ENCODE data around the gene DIPK1A.

DIPK1A gene

GRCh38 chr1:92956254-92957029, 4.8 kb downstream of the DIPK1A start:
- peak; percentile 54 for FAIRE-seq
- no peak for DNase-seq (ENCODE audit: extremely low spot score, insufficient read length, low read depth)

- no peak for DNase-seq (ENCODE audit: extremely low spot score, insufficient read length, low read depth)
- FAIRE-seq = peak; percentile 97
These were observed 7.8 kb downstream of the DIPK1A start for GRCh38 chr1:92953491-92953890.

GRCh38 chr1:92952714-92953113, 8.5 kb downstream of the DIPK1A start:
- DNase-seq (ENCODE audit: extremely low spot score, insufficient read length, low read depth) (no peak), FAIRE-seq (no peak)

- no peak for DNase-seq (ENCODE audit: extremely low spot score, insufficient read length, low read depth)
- FAIRE-seq = peak; percentile 95
These were observed 10.1 kb downstream of the DIPK1A start for GRCh38 chr1:92951141-92951582.

GRCh38 chr1:92949937-92950817, 11.1 kb downstream of the DIPK1A start:
- peak; percentile 80 for FAIRE-seq
- DNase-seq (ENCODE audit: extremely low spot score, insufficient read length, low read depth) = no peak

GRCh38 chr1:92948071-92948470, 13.2 kb downstream of the DIPK1A start:
- FAIRE-seq = no peak
- no peak for DNase-seq (ENCODE audit: extremely low spot score, insufficient read length, low read depth)

- FAIRE-seq (no peak), DNase-seq (ENCODE audit: extremely low spot score, insufficient read length, low read depth) (no peak)
These were observed 15.5 kb downstream of the DIPK1A start for GRCh38 chr1:92945748-92946270.

- FAIRE-seq = peak; percentile 59
- no peak for DNase-seq (ENCODE audit: extremely low spot score, insufficient read length, low read depth)
These were observed 16.1 kb downstream of the DIPK1A start for GRCh38 chr1:92944901-92945747.

GRCh38 chr1:92943502-92943847, 17.8 kb downstream of the DIPK1A start:
- FAIRE-seq (no peak), DNase-seq (ENCODE audit: extremely low spot score, insufficient read length, low read depth) (no peak)

- DNase-seq (ENCODE audit: extremely low spot score, insufficient read length, low read depth) (no peak), FAIRE-seq (no peak)
These were observed 20.7 kb downstream of the DIPK1A start for GRCh38 chr1:92940541-92940940.

- DNase-seq (ENCODE audit: extremely low spot score, insufficient read length, low read depth) (no peak), FAIRE-seq (no peak)
These were observed 23.5 kb downstream of the DIPK1A start for GRCh38 chr1:92937731-92938130.

GRCh38 chr1:92936865-92937264, 24.4 kb downstream of the DIPK1A start:
- FAIRE-seq (no peak), DNase-seq (ENCODE audit: extremely low spot score, insufficient read length, low read depth) (no peak)

- DNase-seq (ENCODE audit: extremely low spot score, insufficient read length, low read depth) (no peak), FAIRE-seq (no peak)
These were observed 26.6 kb downstream of the DIPK1A start for GRCh38 chr1:92934395-92935378.

GRCh38 chr1:92933459-92933858, 27.8 kb downstream of the DIPK1A start:
- DNase-seq (ENCODE audit: extremely low spot score, insufficient read length, low read depth) (no peak), FAIRE-seq (peak; percentile 15)

- DNase-seq (ENCODE audit: extremely low spot score, insufficient read length, low read depth) (no peak), FAIRE-seq (no peak)
These were observed 29.6 kb downstream of the DIPK1A start for GRCh38 chr1:92931691-92932090.

- DNase-seq (ENCODE audit: extremely low spot score, insufficient read length, low read depth) (no peak), FAIRE-seq (peak; percentile 18)
These were observed 31.8 kb downstream of the DIPK1A start for GRCh38 chr1:92929461-92929860.

- no peak for DNase-seq (ENCODE audit: extremely low spot score, insufficient read length, low read depth)
- FAIRE-seq = no peak
These were observed 33.4 kb downstream of the DIPK1A start for GRCh38 chr1:92927870-92928269.

- DNase-seq (ENCODE audit: extremely low spot score, insufficient read length, low read depth) = no peak
- peak; percentile 31 for FAIRE-seq
These were observed 34.4 kb downstream of the DIPK1A start for GRCh38 chr1:92926873-92927272.

- FAIRE-seq = peak; percentile 26
- DNase-seq (ENCODE audit: extremely low spot score, insufficient read length, low read depth) = no peak
These were observed 36.8 kb downstream of the DIPK1A start for GRCh38 chr1:92924501-92924900.
